ENCODE data around the gene OSBPL3.

The OSBPL3 gene

DNA sequence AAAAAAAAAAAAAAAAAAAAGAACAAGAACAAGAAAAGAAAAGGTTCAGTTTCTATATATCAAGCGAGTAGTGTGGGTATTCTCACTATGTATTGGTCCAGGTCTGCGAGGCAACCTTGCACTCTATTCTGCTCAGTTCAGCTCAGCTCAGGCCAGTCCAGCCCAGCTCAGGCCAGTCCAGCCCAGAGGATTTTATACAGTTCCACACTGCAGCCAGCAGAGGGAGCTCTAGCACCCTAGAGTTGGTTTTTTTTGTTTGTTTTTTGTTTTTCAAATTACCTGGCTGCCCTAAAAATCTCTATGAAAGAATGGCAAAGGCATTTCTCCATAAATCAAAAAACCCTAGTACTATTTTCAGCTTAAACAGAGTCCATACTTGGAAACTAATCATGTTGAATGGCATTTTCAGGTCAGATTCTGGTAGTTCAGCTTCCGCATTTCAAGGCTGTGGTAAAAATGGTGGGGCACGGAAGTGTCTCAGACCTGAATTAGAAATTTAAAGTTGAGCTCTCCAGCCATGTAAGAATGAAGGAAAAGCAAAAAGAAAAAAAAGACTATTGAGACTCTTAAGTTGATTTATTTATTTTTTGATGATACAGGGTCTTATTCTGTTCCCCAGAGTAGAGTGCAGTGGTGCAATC lies 167.6 kb downstream of the OSBPL3 start:
- no peak for DNase-seq (ENCODE audit: low read depth)
- TF ChIP-seq, protein P1, sequence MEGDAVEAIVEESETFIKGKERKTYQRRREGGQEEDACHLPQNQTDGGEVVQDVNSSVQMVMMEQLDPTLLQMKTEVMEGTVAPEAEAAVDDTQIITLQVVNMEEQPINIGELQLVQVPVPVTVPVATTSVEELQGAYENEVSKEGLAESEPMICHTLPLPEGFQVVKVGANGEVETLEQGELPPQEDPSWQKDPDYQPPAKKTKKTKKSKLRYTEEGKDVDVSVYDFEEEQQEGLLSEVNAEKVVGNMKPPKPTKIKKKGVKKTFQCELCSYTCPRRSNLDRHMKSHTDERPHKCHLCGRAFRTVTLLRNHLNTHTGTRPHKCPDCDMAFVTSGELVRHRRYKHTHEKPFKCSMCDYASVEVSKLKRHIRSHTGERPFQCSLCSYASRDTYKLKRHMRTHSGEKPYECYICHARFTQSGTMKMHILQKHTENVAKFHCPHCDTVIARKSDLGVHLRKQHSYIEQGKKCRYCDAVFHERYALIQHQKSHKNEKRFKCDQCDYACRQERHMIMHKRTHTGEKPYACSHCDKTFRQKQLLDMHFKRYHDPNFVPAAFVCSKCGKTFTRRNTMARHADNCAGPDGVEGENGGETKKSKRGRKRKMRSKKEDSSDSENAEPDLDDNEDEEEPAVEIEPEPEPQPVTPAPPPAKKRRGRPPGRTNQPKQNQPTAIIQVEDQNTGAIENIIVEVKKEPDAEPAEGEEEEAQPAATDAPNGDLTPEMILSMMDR (conservative IDR thresholded peaks at IDR 0.05; ENCODE audit: low read depth, low read length) = peak; percentile 85
- H3K4me3 ChIP-seq (ENCODE audit: low read length) = no peak overlapping the region

DNA sequence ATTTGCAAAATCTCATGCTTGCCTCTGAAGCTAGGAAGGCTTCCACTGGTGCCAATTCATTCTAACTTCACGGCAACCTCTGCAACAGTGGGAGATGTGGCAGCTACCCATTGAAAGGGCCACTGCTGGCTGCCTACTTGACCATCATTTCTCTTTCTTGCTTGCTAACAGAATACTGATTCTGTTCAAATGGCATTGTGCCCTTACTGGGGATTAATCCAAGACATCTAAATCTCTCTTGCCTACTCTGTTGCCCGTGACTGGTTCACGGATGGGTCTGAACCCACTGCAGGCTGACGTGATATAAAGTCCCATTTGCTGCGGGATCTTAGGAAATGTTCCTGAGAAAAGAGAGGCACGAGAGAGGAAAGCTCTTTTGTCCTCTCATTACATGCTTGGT lies 171.5 kb downstream of the OSBPL3 start:
- TF ChIP-seq, protein P1 (conservative IDR thresholded peaks at IDR 0.05; ENCODE audit: low read depth, low read length) = no peak
- no peak for DNase-seq (ENCODE audit: low read depth)
- no peak overlapping the region for H3K4me3 ChIP-seq (ENCODE audit: low read length)

DNA sequence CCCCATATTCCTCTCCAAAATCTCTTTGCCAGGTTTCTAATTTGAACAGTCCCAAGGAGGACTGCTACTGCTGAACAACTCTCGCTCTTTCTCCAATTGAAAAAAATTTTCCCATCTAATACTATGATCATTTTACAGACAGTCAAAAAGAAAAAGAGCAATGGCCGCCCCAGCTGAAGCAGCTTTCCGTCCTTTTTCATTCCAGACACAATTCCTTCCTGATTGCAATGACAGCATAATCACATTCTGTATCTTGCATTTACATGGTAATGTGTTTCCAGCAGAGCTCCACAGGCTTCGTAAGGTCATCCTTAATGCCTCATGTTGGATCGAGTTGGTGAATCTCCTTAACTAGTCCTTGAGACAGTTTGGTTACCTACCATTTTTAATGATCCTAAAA lies 177.7 kb downstream of the OSBPL3 start:
- no peak for DNase-seq (ENCODE audit: low read depth)
- TF ChIP-seq, protein P1 (conservative IDR thresholded peaks at IDR 0.05; ENCODE audit: low read depth, low read length) = no peak
- no peak overlapping the region for H3K4me3 ChIP-seq (ENCODE audit: low read length)

DNA sequence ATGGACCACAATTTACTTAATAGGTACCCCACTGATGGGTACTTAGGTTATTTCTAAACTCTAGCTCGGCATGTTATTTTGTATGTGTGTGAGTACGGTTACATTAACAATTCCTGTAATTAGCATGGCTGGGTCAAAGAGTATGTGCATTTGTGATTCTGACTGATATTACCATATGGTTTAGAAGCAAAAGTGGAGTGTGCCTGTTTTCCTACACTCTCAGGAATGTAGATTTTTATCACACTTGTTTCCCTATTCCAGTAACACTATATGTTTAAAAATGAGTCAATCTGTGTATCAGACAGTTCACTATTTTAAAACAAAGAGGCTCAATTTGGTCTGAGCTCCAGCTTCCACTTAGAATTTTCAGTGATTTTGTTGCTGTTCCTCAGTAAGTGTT lies 178.1 kb downstream of the OSBPL3 start:
- TF ChIP-seq, protein P1 (conservative IDR thresholded peaks at IDR 0.05; ENCODE audit: low read depth, low read length) = no peak
- DNase-seq (ENCODE audit: low read depth) = no peak
- no peak overlapping the region for H3K4me3 ChIP-seq (ENCODE audit: low read length)

DNA sequence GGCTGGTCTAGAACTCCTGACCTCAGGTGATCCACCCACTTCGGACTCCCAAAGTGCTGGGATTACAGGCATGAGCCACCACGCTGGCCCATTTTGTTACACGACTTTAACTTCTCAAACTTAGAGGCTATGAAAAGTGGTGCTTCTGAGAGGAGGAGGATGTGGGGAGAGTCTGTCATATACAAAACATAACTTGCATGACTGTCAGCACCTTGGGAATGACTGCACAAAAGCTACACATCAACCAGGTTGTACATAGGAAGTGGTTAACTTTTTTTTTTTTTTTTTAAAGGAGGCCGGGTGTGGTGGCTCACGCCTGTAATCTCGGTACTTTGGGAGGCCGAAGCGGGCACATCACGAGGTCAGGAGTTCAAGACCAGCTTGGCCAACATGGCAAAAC lies 179.3 kb downstream of the OSBPL3 start:
- TF ChIP-seq, protein P1 (conservative IDR thresholded peaks at IDR 0.05; ENCODE audit: low read depth, low read length) = no peak
- no peak for DNase-seq (ENCODE audit: low read depth)
- H3K4me3 ChIP-seq (ENCODE audit: low read length) = no peak overlapping the region

DNA sequence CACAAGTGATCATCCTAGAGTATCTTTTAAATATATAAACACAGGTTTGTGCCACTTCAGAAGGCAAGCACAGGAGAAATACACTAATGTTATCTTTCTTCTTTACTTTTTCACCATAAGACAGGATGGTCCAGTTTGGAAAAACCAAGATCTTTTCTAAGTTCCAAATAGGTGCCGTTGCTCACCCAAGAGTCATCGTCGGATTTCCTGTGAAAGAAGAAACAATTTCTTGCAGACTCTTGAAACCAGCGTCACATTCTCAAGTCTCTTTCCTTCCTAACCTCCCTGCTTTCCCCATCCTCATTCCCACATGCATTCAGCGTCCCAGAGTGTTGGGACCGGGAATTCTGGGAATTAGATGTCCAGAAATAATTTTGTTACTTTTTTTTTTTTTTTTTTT lies 179.9 kb downstream of the OSBPL3 start:
- TF ChIP-seq, protein P1 (conservative IDR thresholded peaks at IDR 0.05; ENCODE audit: low read depth, low read length) = no peak
- DNase-seq (ENCODE audit: low read depth) = no peak
- no peak overlapping the region for H3K4me3 ChIP-seq (ENCODE audit: low read length)

DNA sequence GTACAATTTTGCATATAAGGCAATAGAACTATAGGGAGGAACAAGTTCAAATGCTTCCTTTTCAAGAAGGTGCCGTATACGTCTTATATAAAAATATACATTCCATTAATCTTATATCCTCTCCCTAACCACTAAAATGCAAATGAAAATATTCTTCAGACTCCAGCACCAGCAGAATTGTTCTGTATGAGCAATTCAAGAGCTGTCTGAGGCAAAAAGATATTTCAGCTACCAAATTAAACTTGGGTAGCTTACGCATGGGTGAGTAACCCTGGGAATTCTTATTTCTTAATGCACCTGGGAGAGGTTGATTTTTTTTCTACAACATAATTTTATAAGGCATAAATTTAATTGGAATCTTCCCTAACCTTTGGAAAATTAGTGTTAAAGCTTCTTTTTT lies 180.5 kb downstream of the OSBPL3 start:
- no peak overlapping the region for H3K4me3 ChIP-seq (ENCODE audit: low read length)
- no peak for DNase-seq (ENCODE audit: low read depth)
- TF ChIP-seq, protein P1 (conservative IDR thresholded peaks at IDR 0.05; ENCODE audit: low read depth, low read length) = no peak

Measured in retinal pigment epithelial cell (primary cell).